Measurements from ENCODE around the gene NUP153.
"Not testable (repeated sequence)": the region's sequence is repeated elsewhere in the genome, so short reads cannot be mapped to it uniquely, and the experiment has no call there.

NUP153 gene

DNA sequence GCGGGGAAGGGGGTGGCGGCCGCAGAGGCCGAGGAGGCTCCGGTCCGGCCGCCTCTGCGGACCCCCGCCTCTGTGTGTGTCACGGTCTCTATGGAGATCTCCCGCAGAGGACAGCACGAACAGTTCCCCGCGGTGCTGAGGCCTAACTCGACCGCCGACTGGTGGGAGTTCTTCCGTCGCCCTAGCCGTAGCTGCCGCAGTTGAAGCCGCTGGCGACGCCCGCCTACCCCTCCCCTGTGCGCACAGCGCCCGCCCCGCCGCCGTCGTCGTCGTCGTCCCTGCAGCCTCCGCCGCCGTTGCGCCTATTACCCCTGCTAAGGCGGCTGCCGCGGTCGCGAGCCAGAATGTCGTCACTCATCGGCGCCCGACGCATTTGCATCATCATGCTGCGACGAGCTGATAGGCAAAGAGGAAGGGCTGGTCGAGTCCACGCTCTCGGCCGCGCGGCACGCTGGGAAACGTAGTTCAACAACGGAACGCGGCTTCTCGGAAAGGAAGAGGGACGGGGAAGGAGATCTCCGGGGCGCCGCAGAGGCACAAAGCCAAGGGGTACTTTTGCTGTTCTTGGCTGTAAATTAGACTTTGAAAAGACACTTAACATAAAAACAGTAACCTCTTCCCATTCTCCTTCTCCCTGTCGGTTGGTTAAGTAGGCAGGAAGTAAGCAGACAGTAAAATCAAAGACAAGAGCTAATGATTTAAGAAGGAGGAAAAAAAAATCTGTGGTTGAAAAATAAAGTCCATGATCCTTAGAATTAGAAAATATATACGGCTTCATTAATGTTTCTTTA is at the start of gene NUP153:
Gene NUP153, minus strand, starts transcription at position 346 of the 791 bp plus-strand sequence. CDS start 538 bp downstream, outside the sequence.
- peak; percentile 93 for DNase-seq

DNA sequence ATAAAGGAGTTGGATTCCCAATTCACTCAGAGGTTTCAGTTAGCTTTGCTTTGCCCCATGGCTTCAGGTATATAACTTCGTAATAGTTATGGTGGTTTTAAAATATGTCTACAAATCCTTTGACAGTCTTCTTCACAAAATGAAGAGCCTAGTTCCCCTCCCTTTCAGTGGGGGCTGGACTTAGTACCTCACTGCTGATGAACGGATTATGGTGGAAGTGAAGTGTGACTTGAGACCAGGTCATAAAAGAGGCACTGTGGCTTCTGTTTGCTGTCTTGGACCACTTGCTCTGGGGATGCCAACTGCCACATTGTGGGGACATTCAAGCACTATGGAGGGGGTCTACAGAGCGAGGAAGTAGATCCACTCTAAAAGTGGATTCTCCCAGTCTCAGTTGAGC is 47.5 kb upstream of the NUP153 start:
- no peak for DNase-seq

DNA sequence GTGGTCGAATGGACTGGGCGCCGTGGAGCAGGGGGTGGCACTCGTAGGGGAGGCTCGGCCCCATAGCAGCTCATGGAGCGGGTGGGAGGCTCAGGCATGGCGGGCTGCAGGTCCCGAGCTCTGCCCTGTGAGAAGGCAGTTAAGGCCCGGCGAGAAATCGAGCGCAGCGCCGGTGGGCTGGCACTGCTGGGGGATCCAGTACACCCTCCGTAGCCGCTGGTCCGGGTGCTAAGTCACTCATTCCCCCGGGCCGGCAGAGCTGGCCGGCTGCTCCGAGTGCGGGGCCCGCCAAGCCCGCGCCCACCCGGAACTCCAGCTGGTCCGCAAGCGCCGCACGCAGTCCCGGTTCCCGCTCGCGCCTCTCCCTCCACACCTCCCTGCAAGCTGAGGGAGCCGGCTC is 38.6 kb upstream of the NUP153 start:
- DNase-seq, result not testable (repeated sequence)

DNA sequence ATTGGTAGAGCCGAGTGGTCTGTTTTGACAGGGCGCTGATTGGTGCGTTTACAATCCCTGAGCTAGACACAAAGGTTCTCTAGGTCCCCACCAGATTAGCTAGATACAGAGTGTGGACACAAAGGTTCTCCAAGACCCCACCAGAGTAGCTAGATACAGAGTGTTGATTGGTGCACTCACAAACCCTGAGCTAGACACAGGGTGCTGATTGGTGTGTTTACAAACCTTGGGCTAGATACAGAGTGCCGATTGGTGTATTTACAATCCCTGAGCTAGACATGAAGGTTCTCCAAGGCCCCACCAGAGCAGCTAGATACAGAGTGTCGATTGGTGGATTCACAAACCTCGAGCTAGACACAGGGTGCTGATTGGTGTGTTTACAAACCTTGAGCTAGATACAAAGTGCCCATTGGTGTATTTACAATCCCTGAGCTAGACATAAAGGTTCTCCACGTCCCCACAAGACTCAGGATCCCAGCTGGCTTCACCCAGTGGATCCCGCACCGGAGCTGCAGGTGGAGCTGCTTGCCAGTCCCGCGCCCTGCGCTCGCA is 38.1 kb upstream of the NUP153 start:
- DNase-seq, result not testable (repeated sequence)

DNA sequence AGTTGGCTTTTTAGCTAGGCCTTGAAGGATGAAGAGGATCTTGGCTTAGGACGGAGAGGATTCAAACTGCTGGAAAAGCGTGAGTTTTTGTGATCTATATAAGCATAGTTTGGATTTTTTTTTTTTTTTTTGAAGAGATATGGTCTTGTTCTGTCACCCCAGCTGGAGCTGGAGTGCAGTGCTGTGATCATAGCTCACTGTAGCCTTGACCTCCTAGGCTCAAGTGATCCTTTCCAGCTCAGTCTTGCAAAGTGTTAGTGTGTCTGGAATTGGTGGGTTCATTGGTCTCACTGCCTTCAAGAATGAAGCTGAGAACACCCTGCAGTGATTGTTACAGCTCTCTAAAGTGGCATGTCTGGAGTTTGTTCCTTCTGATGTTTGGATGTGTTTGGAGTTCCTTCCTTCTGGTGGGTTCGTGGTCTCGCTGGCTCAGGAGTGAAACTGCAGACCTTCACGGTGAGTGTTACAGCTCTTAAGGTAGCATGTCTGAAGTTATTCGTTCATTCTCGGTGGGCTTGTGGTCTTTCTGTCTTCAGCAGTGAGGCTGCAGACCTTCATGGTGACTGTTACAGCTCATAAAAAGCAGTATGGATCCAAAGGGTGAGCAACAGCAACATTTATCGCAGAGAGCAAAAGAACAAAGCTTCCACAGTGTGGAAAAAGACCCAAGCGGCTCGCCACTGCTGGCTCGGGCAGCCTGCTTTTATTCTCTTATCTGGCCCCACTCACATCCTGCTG is 37.5 kb upstream of the NUP153 start:
- DNase-seq, result no peak

DNA sequence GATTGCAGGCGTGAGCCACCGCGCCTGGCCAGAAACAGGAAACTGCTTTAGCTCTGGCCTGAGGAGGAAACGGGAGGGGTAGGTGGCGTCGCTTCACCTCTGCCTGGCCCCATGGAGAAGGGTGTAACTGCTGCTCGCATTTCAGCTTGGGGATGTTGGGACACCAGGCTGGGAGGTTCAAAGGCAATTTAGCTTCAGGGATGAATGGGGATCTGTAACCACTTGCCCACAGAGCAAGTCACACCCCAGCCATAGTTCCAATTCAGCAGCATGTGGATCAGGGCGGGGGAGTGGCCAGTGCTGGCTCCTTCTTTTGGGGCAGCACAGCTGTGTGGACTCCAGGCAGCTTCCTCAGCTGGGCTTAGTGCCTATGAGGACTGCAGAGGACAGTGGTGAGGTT is 34.8 kb upstream of the NUP153 start:
- no peak for DNase-seq

DNA sequence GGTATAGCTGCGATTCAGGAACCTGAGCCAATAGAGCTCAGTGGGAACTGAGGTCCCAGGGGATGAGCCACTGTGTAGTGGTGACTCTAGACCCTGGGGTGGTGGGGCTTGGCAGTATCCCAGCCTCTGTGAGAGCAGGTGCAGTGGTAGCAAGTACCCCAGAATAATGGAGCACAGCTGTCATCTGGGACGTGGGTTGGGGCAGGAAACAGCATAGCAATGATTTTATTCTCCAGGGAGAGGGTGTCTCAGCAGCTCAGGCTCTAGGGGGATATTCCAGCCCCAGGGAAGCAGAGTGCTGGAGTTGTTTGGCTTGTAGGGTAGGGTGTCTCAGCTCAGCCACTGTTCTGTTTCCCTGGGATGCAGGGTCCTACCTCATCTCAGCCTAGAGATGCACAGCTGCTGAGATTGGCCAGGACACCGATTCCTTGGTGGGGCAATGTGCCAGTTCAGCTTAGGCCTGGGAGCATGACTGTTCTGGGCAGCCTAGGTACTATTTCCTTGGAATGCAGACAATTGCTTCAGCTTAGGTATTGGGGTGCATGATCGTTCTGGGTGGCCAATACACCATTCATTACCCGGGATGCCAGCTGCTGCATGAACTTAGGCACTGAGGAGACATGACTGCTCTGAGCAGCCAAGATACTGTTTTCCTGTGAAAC is 34.0 kb upstream of the NUP153 start:
- DNase-seq, result no peak

DNA sequence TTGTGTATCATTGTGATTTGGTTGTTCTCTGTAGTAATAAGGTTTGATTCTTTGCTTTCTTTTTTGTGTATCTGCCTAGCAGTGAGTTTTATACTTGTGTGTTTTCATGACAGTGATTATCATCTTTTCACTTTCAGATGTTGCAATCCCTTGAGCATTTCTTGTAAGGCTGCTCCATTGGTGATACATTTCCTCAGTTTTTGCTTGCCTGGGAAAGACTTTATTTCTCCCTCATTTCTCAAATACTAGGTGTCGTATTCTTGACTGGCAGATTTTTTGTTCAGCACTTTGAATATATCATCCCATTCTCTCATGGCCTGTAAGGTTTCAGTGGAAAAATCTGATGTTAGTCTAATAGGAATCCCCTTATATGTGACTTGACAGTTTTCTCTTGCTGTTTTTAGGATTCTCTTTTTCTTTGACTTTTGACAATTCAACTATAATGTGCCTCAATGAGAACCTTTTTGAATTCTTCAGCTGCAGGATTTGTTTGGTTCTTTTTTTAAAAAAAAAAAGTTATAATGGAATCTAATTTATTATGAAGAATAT is 31.1 kb upstream of the NUP153 start:
- no peak for DNase-seq

DNA sequence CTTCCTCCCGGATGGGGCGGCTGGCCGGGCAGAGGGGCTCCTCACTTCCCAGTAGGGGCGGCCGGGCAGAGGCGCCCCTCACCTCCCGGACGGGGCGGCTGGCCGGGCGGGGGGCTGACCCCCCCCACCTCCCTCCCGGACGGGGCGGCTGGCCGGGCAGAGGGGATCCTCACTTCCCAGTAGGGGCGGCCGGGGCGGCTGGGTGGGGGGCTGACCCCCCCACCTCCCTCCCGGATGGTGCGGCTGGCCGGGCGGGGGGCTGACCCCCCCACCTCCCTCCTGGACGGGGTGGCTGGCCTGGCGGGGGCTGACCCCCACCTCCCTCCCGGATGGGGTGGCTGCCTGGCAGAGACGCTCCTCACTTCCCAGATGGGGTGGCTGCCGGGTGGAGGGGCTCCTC is 28.6 kb upstream of the NUP153 start:
- DNase-seq, result not testable (repeated sequence)

DNA sequence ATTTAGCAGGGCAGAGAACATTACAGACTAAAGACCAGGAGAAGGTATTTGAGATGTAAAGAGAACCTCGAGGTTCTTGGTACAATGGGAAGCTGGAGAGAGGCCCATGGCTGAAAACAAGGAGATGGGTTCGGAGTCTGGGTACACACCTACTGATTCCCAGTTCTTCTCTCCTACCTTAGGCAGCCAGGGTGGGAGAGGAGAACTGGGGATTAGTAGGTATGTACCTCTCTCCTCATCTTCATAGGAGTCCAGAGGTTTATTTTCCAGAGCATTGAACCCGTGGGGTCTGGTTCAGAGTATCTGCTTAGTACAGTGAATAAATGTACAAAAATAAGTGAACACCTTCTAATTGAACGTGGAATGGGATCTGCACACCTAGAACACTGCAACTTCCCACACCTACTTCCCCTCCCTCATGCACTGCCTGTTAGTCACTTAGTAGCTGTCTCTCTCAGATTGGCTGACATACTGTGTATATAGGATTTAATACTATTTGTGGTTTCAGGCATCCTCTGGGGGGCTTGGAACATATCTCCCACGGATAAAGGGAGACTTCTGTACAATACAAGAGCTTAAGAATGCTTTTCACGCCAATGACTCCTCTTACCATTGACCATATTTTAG is 23.5 kb upstream of the NUP153 start:
- DNase-seq, result no peak

DNA sequence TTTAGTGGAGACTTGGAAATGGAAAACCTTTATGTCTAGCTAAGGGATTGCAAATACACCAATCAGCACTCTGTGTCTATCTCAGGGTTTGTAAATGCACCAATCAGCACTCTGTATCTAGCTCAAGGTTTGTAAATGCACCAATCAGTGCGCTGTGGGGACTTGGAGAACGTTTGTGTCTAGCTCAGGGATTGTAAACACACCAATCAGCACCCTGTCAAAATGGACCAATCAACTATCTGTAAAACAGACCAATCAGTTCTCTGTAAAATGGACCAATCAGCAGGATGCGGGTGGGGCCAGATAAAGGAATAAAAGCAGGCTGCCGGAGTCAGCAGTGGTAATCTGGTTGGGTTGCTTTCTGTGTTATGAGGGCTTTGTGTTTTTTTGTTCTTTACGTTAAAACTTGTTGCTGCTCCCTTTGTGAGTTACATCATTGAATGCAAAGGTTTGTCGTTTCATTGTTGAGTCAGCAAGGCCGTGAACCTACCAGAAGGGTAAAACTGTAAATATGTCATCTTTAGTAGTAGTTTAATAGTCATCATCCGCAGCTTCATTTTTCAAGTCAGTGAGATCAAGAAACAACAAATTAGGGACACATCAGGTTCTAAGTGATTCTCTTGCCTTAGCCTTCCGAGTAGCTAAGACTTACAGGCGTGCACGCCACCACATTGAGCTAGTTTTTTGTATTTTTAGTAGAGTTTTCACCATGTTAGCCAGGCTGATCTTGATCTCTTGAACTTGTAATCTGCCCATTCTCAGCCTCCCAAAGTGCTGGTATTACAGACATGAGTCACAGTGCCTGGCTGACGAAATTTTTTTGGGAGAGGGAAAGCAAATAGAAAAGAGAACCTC is 22.7 kb upstream of the NUP153 start:
- no peak for DNase-seq

DNA sequence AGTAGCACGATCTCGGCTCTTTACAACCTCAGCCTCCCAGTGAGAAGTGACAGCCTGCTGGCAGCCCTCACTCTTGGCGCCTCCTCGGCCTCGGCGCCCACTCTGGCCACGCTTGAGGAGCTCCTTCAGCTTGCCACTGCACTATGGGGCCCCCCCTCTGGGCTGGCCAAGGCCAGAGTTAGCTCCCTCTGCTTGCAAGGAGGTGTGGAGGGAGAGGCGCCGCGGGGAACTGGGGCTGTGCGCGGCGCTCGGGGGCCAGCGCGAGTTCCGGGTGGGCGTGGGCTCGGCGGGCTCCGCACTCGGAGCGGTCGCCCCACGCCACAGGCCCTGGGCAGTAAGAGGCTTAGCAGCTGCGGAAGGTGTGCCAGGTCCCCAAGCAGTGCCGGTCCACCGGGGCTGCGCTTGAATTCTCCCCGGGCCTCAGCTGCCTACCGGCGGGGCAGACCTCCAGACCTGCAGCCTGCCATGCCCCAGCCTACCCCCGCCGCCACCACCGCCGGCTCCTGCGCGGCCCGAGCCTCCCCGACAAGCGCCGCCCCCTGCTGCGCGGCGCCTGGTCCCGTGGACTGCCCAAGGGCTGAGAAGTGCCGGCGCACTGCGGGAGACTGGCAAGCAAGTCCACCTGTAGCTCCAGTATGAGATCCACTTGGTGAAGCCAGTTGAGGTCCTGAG is 22.0 kb upstream of the NUP153 start:
- DNase-seq, result no peak

DNA sequence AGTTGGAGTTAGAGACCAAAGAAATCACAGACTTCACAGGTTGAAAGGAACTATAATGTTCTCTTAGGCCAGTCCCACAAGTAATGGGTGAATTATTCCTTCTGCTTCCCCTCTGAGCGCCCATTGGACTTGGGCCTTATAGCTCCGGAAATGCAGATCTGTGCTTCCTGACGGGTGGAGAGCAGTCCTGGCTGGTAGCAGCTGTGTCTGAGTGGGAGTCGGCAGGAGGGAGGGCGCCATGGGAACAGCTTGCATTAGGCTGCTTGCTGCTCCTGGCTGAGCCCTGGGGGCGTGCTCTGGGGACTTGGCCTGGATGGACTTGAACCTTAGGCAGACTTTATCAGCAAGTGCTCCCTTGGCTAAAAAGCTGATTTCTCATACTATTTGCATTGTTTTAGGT is 18.4 kb upstream of the NUP153 start:
- no peak for DNase-seq

DNA sequence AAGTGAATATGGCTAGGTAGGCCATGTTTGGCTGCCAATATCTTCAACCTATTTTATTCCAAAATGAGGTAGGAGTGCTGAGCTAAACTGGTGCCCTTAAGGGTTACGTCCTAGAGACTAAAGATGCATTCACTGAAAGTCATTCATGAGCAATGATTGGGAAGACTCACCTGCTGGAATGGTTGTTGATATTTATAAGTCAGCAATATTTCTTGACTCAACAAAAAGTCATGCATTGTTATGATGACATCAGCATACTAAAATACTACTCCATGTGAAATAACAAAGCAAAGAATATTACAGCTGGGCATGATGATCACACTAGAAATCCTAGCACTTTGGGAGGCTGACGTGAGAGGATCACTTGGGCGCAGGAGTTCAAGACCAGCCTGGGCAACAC is 17.6 kb upstream of the NUP153 start:
- no peak for DNase-seq

DNA sequence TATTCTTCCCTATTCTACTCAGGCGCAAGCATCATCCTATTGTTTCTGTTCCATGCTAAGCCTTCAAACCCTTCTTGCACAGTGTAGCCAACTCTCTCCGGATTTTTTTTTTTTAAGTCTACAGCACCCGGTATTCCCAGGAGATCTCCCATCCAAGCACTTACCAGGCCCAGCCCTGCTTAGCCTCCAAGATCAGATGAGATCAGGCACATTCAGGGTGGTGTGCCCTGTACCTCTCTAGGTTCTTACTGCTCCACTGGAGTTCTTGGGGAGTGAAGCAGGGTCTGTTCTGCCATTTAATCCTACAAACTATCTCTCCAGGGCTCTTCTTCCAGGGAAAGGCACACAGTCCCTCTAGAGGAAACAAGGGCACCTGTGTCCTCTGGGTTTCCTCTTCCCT is 14.9 kb upstream of the NUP153 start:
- DNase-seq, result no peak

DNA sequence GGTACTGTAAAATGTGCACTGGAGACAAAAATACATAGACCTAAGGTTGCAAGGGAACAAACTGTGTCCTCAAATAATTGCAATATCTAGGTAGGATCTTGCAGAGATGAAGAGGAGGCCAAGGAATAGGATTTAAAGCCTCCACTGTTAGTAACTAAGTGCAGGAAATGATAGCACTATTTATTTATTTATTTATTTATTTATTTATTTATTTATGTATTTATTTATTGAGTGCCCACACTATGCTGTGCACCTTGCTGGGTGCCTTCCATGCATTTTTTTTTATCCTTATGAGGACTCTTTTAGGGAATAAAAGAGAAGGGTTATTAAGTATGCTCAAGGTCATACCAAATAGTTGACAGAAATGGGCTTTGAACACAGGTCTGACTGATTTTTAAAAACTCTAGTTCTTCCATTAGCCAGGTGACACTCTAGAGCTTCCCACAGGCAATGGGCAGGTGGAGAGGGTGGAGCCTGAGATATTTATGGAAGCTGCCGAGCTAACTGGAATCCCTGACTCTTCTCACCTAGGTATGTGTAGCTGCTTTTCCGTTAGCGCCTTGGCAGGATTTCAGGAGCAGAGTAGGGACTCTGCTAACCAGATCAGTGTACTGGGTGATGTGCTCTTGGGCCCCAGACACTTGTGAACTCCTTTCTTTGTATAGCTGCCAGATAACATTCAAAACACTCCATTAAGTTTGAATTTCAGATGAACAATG is 12.8 kb upstream of the NUP153 start:
- no peak for DNase-seq

DNA sequence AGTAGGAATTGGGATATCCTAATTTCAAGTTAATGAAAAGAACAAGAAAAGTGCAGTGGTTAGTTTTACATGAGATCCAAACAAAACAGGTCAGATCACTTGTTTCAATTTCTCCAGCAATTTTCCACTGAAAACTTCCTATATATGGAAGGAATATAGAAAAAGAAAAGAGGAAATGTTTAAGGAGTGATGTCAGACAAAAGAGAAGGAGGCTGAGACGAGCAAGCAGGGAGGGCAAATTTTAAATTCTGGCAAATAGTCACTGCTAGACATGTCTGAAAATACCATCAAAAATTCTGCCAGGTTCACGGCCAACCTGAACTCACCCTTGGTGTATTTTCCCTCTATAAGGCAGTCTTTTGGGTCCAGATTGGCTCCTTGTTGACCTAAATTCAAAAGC is 9.5 kb upstream of the NUP153 start:
- DNase-seq, result no peak

DNA sequence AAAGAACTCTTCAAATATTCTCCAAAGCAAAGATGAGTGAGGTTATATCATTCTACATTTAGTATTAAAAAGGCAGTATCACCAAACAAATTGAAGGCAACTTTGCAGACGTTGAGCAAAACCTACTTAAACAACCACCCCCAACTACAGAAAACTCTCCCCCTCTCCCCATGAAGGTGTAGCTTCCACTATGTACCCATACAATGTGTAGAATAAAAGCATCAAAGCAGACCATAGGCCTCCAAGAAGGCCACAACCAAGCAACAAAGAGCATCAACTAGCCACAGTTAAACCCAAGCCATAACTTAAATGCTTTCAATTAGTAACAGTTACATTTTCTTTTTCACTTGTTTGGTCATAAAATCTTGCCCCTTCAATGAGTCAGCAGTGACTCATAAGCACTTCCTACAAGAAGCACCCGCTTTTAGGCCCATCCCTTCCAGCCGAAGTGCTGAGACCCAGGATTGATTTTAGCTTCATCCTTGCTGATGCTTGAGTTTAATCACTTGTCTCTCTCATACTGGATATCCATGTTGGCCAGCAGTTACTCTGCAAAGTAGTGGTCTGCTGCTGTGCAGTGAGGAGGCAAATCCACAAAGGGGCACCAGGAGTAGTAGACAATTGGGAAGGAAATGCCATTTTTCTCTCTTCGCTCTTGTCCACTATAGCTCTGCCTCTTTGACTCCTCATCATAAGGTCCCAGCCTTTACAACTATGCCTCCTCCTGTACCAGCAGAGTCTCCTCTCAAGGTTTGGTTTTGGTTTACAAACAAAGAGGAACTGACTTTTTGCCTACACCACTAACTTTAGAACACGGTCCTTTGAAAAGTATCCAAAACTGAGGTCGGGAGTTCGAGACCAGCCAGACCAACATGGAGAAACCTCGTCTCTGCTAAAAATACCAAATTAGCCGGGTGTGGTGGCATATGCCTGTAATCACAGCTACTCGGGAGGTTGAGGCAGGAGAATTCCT is 8.4 kb upstream of the NUP153 start:
- DNase-seq, result peak; percentile 62

DNA sequence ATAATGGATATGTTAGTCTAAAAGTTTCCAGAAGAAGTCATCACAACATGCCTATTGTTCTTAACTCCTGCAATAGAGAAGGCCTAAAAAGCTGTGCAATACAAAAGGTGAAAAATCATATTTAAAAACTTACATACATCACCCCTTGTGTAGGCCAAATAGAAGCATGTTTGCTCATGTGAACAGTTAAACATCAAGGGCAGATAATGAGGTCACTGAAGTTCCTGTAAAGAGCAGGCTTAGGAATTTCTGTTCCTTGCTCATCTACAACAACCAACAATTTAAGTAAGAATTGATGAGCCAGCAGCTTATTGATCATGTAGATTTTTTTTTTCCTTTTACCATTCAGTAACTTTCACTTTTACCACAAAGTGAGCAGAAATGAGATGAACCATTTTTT is 7.5 kb upstream of the NUP153 start:
- DNase-seq, result no peak
